ENCODE data around the gene RAI1.

GRCh38 chr17:17837380-17837821 lies 156.1 kb downstream of the RAI1 start:
- TF ChIP-seq CTCF (conservative IDR thresholded peaks at IDR 0.05): no peak
- TF ChIP-seq ZFX (IDR thresholded peaks at IDR 0.05): no peak

Measured in C4-2B (cell line).